Loucy (cell line): ENCODE data around the gene ADARB1.

Source experiments
- H2AFZ ChIP-seq: fragments of 200-600 bp; sonication (generic); 2 replicates; pipeline ENCODE4 v1.6.0; 2016; ENCODE audit warnings: antibody characterized with exemption, mild to moderate bottlenecking, low read length, moderate library complexity
- H3F3A ChIP-seq: fragments of 200-600 bp; 2 replicates; pipeline ENCODE4 v1.6.0; 2016; ENCODE audit warnings: antibody characterized with exemption, low read depth, mild to moderate bottlenecking
- H3K27me3 ChIP-seq: fragments of 200-600 bp; sonication (generic); 2 replicates; pipeline ENCODE4 v1.6.1; 2014; ENCODE audit warnings: low read length, mild to moderate bottlenecking; ENCODE audit not compliant: insufficient read depth, poor library complexity, severe bottlenecking
- H3K36me3 ChIP-seq: fragments of 200-600 bp; sonication (generic); 2 replicates; pipeline ENCODE4 v1.6.1; 2016; ENCODE audit warnings: low read length; ENCODE audit not compliant: insufficient read depth
- H3K4me1 ChIP-seq: fragments of 200-600 bp; sonication (generic); 2 replicates; pipeline ENCODE4 v1.5.1; 2014; ENCODE audit warnings: low read length, mild to moderate bottlenecking; ENCODE audit not compliant: insufficient read depth, poor library complexity, severe bottlenecking
- H3K4me2 ChIP-seq: fragments of 200-600 bp; sonication (generic); 2 replicates; pipeline ENCODE4 v1.6.0; 2014; ENCODE audit warnings: antibody characterized with exemption, low read length, low read depth, mild to moderate bottlenecking; ENCODE audit not compliant: poor library complexity, severe bottlenecking
- H3K4me3 ChIP-seq: fragments of 200-600 bp; sonication (generic); 2 replicates; pipeline ENCODE4 v1.5.1; 2014; ENCODE audit warnings: low read length, mild to moderate bottlenecking, mixed read lengths; ENCODE audit not compliant: poor library complexity, severe bottlenecking
- H3K79me2 ChIP-seq: fragments of 200-600 bp; sonication (generic); 2 replicates; pipeline ENCODE4 v1.6.1; 2014; ENCODE audit warnings: low read length; ENCODE audit not compliant: insufficient read depth
- H3K9ac ChIP-seq: fragments of 200-600 bp; sonication (generic); 2 replicates; pipeline ENCODE4 v1.6.0; 2014; ENCODE audit warnings: mild to moderate bottlenecking, low read depth, low read length, moderate library complexity; ENCODE audit not compliant: poor library complexity, severe bottlenecking
- H3K9me2 ChIP-seq: fragments of 200-600 bp; sonication (generic); replicated peaks from 2 replicates; pipeline ENCODE4 v1.6.1; 2016; ENCODE audit warnings: low read depth, low read length, mixed read lengths
- H3K9me3 ChIP-seq: fragments of 200-600 bp; sonication (generic); 2 replicates; pipeline ENCODE4 v1.6.1; 2014; ENCODE audit warnings: mild to moderate bottlenecking, antibody characterized with exemption, low read length, low read depth; ENCODE audit not compliant: insufficient read depth
- H4K20me1 ChIP-seq: fragments of 200-600 bp; sonication (generic); 2 replicates; pipeline ENCODE4 v1.6.0; 2014; ENCODE audit warnings: antibody characterized with exemption, low read length, mild to moderate bottlenecking; ENCODE audit not compliant: insufficient read depth, poor library complexity, severe bottlenecking
- EZH2phosphoT487 ChIP-seq: fragments of 200-600 bp; IDR thresholded peaks from 2 replicates; pipeline ENCODE4 v1.6.1; 2018; ENCODE audit warnings: antibody characterized with exemption, mild to moderate bottlenecking, moderate library complexity, borderline replicate concordance
- TF ChIP-seq, protein P1 (sequence below): fragments of 200-600 bp; sonication (generic); conservative IDR thresholded peaks from 2 replicates; pipeline ENCODE4 v1.5.1; 2014; ENCODE audit warnings: mild to moderate bottlenecking, antibody characterized with exemption, low read length

ADARB1 gene

DNA sequence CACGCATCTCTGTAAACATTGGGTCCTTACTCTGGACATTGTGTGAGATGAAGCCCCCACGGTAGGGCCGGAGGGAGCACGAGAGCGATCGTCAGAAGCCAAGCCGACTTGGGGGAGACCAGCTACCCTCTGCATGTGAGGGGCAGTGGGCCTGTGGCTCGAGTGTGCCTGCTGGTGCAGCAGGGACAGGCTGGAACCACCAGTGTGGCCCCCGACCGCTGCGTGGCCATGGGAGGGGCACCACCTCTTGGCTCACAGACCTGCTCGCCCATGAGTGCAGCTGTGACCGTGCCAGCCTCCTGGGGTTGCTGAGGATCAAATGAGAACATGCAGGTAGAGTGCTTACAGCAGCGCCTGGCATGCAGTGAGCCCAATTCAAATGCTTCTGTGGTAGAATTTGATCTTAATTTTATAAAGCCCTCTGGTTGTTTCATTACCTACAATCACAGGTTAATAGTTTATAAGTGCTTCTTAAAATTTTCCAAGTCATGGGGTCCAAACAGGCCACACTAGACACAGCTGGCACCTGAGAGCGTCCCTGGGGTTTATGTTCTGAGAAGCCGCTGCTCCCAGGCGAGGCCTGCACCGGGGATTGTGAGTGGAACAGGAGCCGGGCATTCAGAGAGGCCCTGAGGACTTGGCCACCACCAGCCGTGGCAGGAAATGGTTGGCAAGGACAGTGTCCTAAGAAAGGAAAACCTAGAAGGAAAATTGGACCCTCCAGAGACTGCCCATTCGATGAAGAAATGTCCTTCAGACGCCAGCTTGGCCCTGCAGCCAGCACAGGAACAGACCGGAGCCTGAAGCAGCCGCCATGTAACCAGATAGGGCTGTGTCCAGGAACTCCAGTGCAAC lies 22.6 kb upstream of the ADARB1 start:
- H4K20me1 ChIP-seq, result no peaks in the 10 kb centered on the region
- no peaks in the 10 kb centered on the region for H3K4me1 ChIP-seq
- H3K9me3 ChIP-seq, result peaks cover 6% of the 10 kb centered on the region; the same call in 1 of the 2 replicates
- no peak overlapping the region for H3K4me2 ChIP-seq
- no peak overlapping the region for H3K4me3 ChIP-seq
- H3K9ac ChIP-seq, result no peak overlapping the region
- no peak overlapping the region for H2AFZ ChIP-seq
- H3K79me2 ChIP-seq, result no peaks in the 10 kb centered on the region
- no peaks in the 10 kb centered on the region for H3K27me3 ChIP-seq
- no peak for TF ChIP-seq EZH2phosphoT487
- no peaks in the 10 kb centered on the region for H3K36me3 ChIP-seq
- H3F3A ChIP-seq, result no peaks in the 10 kb centered on the region
- H3K9me2 ChIP-seq, result no peaks in the 10 kb centered on the region

DNA sequence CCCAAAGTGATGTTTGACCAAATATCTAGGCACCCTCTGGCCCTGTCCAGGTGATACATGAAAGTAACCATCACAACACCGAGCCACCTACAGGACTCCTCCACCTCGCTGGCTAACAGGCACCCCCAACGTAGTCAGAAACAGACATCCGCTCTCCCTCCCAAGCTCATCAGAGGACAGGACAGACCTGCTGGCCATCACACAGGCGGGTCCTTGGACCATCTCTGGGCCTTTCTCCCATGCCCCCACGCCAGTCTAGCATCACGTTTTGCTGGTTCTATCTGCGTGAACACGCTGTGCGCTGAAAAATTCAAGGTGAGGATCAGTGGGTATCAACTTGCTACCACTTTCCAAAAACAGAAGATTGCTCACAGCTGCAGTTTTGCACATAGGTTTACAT lies 21.4 kb upstream of the ADARB1 start:
- Histone ChIP-seq H3K4me3 (no peak overlapping the region), H3K79me2 (no peaks in the 10 kb centered on the region), H3K4me2 (no peak overlapping the region), H3K27me3 (no peaks in the 10 kb centered on the region), H4K20me1 (no peaks in the 10 kb centered on the region), H3K9me2 (no peaks in the 10 kb centered on the region), H2AFZ (no peak overlapping the region), H3K4me1 (no peaks in the 10 kb centered on the region), H3K9ac (no peak overlapping the region), H3F3A (no peaks in the 10 kb centered on the region), H3K36me3 (no peaks in the 10 kb centered on the region), H3K9me3 (no peaks in the 10 kb centered on the region)
- TF ChIP-seq, protein P1, sequence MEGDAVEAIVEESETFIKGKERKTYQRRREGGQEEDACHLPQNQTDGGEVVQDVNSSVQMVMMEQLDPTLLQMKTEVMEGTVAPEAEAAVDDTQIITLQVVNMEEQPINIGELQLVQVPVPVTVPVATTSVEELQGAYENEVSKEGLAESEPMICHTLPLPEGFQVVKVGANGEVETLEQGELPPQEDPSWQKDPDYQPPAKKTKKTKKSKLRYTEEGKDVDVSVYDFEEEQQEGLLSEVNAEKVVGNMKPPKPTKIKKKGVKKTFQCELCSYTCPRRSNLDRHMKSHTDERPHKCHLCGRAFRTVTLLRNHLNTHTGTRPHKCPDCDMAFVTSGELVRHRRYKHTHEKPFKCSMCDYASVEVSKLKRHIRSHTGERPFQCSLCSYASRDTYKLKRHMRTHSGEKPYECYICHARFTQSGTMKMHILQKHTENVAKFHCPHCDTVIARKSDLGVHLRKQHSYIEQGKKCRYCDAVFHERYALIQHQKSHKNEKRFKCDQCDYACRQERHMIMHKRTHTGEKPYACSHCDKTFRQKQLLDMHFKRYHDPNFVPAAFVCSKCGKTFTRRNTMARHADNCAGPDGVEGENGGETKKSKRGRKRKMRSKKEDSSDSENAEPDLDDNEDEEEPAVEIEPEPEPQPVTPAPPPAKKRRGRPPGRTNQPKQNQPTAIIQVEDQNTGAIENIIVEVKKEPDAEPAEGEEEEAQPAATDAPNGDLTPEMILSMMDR, result no peak
- TF ChIP-seq EZH2phosphoT487, result no peak

DNA sequence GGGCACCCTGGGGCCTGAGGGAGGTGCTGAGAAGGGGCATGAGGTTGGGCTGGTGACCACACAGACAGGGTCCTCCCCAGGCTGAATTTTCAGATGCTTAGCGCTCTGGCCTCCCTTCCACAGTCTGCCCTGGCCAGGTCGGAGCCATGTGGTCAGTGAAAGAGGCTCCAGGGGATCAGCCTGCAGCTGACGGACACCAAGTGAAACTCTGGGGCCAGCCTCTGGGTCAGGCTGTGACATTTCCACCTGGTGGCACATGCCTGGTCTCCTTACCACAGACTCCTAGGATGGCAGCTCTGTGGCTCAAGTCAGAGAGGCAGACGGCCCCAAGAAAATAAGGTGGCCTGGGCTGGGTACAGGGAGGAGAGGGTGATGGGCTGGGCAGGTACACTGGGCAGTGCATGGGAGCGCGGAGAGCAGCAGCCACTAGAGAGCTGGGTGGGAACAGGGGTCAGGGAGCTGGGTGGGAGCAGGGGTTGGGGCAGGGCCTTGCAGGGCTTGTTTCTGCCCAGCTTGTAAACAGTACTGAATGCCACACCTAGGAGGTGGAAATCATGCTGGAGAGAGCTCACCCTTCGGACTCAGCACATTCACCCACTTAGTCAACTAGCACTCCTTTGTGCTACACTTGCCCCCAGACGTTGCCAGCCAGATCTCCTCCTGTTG lies 20.7 kb upstream of the ADARB1 start:
- Histone ChIP-seq H3K27me3 (no peaks in the 10 kb centered on the region), H3K9ac (no peak overlapping the region)

More for the DNA sequence above, 20.7 kb upstream of the ADARB1 start:
- no peaks in the 10 kb centered on the region for H3K79me2 ChIP-seq
- no peak overlapping the region for H2AFZ ChIP-seq
- no peaks in the 10 kb centered on the region for H3K36me3 ChIP-seq
- no peaks in the 10 kb centered on the region for H3K4me1 ChIP-seq
- H3K4me3 ChIP-seq, result no peak overlapping the region
- no peak for TF ChIP-seq EZH2phosphoT487
- TF ChIP-seq, protein P1, result no peak
- H3F3A ChIP-seq, result no peaks in the 10 kb centered on the region
- no peaks in the 10 kb centered on the region for H3K9me2 ChIP-seq
- no peaks in the 10 kb centered on the region for H4K20me1 ChIP-seq
- no peak overlapping the region for H3K4me2 ChIP-seq
- no peaks in the 10 kb centered on the region for H3K9me3 ChIP-seq
